Measurements from ENCODE around the gene DNAAF8. TPM values are rescaled to one million over a fixed set of nuclear protein-coding genes. Genes with fewer than 3 reads are reported as not detected.

Gene DNAAF8
- total RNA-seq, 1 experiment from 2014 or later, result 1.2 TPM

GRCh38 chr16:4696905-4697847 is 37.2 kb upstream of the DNAAF8 start:
- Histone ChIP-seq H3K9me2 (replicated peaks; ENCODE audit: low read length) (no peaks in the 10 kb centered on the region), H2AFZ (ENCODE audit: low read length) (no peak overlapping the region), H3K79me2 (ENCODE audit: low read length) (0 out of 2 replicates have a peak, but pooled peaks cover 3% of the 10 kb centered on the region), H3K9me3 (ENCODE audit: low read length) (no peaks in the 10 kb centered on the region), H3F3A (ENCODE audit: low read length, unreplicated experiment) (no peaks in the 10 kb centered on the region), H3K27ac (ENCODE audit: low read length) (no peak overlapping the region), H4K20me1 (ENCODE audit: low read length) (no peaks in the 10 kb centered on the region), H3K36me3 (ENCODE audit: low read depth, low read length) (no peaks in the 10 kb centered on the region; the same call in 1 of the 2 replicates), H3K9ac (ENCODE audit: low read length) (no peak overlapping the region), H3K4me1 (ENCODE audit: insufficient read depth, low read length) (peaks cover 5% of the 10 kb centered on the region; the same call in 1 of the 2 replicates), H3K4me3 (ENCODE audit: low read length) (no peak overlapping the region), H3K27me3 (ENCODE audit: low read length) (no peaks in the 10 kb centered on the region), H3K4me2 (ENCODE audit: low read length) (no peak overlapping the region)
- no TSS peak for BruUV-seq (replicated peaks)
- ChIA-PET CTCF (no interaction called here), POLR2A (ENCODE audit: unreplicated experiment) (no interaction called here)
- no peak for DNase-seq
- intact Hi-C loops (cut with micrococcal nuclease), result no loop called here
- TF ChIP-seq, protein P1, sequence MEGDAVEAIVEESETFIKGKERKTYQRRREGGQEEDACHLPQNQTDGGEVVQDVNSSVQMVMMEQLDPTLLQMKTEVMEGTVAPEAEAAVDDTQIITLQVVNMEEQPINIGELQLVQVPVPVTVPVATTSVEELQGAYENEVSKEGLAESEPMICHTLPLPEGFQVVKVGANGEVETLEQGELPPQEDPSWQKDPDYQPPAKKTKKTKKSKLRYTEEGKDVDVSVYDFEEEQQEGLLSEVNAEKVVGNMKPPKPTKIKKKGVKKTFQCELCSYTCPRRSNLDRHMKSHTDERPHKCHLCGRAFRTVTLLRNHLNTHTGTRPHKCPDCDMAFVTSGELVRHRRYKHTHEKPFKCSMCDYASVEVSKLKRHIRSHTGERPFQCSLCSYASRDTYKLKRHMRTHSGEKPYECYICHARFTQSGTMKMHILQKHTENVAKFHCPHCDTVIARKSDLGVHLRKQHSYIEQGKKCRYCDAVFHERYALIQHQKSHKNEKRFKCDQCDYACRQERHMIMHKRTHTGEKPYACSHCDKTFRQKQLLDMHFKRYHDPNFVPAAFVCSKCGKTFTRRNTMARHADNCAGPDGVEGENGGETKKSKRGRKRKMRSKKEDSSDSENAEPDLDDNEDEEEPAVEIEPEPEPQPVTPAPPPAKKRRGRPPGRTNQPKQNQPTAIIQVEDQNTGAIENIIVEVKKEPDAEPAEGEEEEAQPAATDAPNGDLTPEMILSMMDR (conservative IDR thresholded peaks at IDR 0.05; ENCODE audit: low read depth, low read length), result no peak
- TF ChIP-seq EZH2 (IDR thresholded peaks at IDR 0.05; ENCODE audit: low read length, unreplicated experiment) (no peak), EZH2phosphoT487 (IDR thresholded peaks at IDR 0.05; ENCODE audit: borderline replicate concordance, low read length) (no peak)
- no peak for ATAC-seq

DNA sequence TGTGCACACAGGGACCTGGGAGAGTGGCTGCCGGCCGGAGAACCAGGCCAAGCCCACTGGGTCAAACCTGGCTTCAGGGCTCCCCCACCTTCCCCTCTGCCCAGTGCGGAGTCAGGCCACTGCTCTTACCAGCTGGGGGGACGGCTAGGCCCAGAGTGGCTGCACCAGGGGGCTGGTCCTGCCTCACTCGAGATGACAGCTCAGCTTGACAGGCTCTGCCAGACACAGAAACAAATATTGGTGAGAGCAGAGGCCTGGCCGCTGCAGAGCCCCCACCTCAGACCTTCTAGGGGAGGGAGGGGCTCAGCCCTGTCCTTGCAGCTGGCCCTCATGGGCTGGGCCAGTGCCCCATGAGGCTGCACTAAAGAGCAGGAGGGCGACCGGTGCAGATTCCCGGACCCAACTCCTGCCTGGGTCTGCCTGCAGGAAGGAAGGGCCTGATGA is 36.5 kb upstream of the DNAAF8 start:
- TF ChIP-seq EZH2phosphoT487 (IDR thresholded peaks at IDR 0.05; ENCODE audit: borderline replicate concordance, low read length) (no peak), EZH2 (IDR thresholded peaks at IDR 0.05; ENCODE audit: low read length, unreplicated experiment) (no peak)
- TF ChIP-seq, protein P1 (conservative IDR thresholded peaks at IDR 0.05; ENCODE audit: low read depth, low read length), result no peak
- H3K9me3 ChIP-seq (ENCODE audit: low read length), result no peaks in the 10 kb centered on the region
- no peak overlapping the region for H2AFZ ChIP-seq (ENCODE audit: low read length)
- no peak overlapping the region for H3K4me3 ChIP-seq (ENCODE audit: low read length)
- H3K4me2 ChIP-seq (ENCODE audit: low read length), result no peak overlapping the region
- H3K4me1 ChIP-seq (ENCODE audit: insufficient read depth, low read length), result peaks cover 2% of the 10 kb centered on the region; the same call in 1 of the 2 replicates
- H3K36me3 ChIP-seq (ENCODE audit: low read depth, low read length), result no peaks in the 10 kb centered on the region; the same call in 1 of the 2 replicates
- intact Hi-C loops (cut with micrococcal nuclease), result no loop called here
- ChIA-PET POLR2A (ENCODE audit: unreplicated experiment) (no interaction called here), CTCF (no interaction called here)
- no peaks in the 10 kb centered on the region for H3K27me3 ChIP-seq (ENCODE audit: low read length)
- BruUV-seq (replicated peaks), result no TSS peak
- H3K79me2 ChIP-seq (ENCODE audit: low read length), result 0 out of 2 replicates have a peak, but pooled peaks cover 3% of the 10 kb centered on the region
- no peak for ATAC-seq
- DNase-seq, result no peak
- H3K27ac ChIP-seq (ENCODE audit: low read length), result no peak overlapping the region
- no peaks in the 10 kb centered on the region for H3K9me2 ChIP-seq (replicated peaks; ENCODE audit: low read length)
- no peaks in the 10 kb centered on the region for H4K20me1 ChIP-seq (ENCODE audit: low read length)
- H3F3A ChIP-seq (ENCODE audit: low read length, unreplicated experiment), result no peaks in the 10 kb centered on the region
- no peak overlapping the region for H3K9ac ChIP-seq (ENCODE audit: low read length)
